Panc1 (cell line): ENCODE measurements around the gene SLC12A5. TPM values are rescaled to one million over a fixed set of nuclear protein-coding genes. Genes with fewer than 3 reads are reported as not detected.

Source experiments
- ATAC-seq: fragments of 200-7000 bp; cut with Tn5 transposase; 2 replicates; pipeline ENCODE4 v1.9.1; 2020; ENCODE audit warnings: mild to moderate bottlenecking, moderate library complexity
- BruUV-seq: library from RNA; stranded (reverse); fragments of 400-500 nt; replicated peaks from 2 replicates; lab custom pipeline; 2021; lab: Mats Ljungman, UMichigan
- CTCF ChIA-PET: fragments of 300-600 bp; sonication (Branson Sonifier 250); formaldehyde crosslinking; loops from one replicate; lab custom pipeline; 2022; ENCODE audit warnings: antibody characterized with exemption; lab: Charles Lee
- POLR2A ChIA-PET: fragments of 300-600 bp; sonication (Branson Sonifier 250); formaldehyde crosslinking; loops from one replicate; lab custom pipeline; 2022; ENCODE audit warnings: antibody characterized with exemption; lab: Charles Lee
- DNase-seq: peaks from one replicate; pipeline ENCODE4 v3.0.0-alpha.2; 2010; ENCODE audit warnings: low read depth, low spot score
- H3K27ac ChIP-seq: 2 replicates; pipeline ENCODE4 v1.5.1; 2011; ENCODE audit warnings: mild to moderate bottlenecking, low read length, inconsistent platforms
- H3K27me3 ChIP-seq: fragments of 200-500 bp; sonication (Bioruptor generic); 2 replicates; pipeline ENCODE4 v1.6.0; 2014; ENCODE audit warnings: low read length, inconsistent platforms; ENCODE audit not compliant: control insufficient read depth, insufficient read depth
- H3K36me3 ChIP-seq: fragments of 200-500 bp; sonication (Bioruptor generic); 2 replicates; pipeline ENCODE4 v1.5.1; 2014; ENCODE audit warnings: inconsistent platforms, mild to moderate bottlenecking, low read length, moderate library complexity; ENCODE audit not compliant: control insufficient read depth, insufficient read depth
- H3K4me1 ChIP-seq: 2 replicates; pipeline ENCODE4 v1.5.1; 2011; ENCODE audit warnings: inconsistent platforms, mild to moderate bottlenecking, low read length, moderate library complexity; ENCODE audit not compliant: control insufficient read depth, insufficient read depth
- H3K4me3 ChIP-seq, 2 experiments: 2 replicates each; pipeline ENCODE4 v1.5.1; 2011 to 2012; ENCODE audit warnings: low read depth in 2 of 2, low read length in 2 of 2, mild to moderate bottlenecking in 2 of 2, inconsistent platforms in 1 of 2, moderate library complexity in 1 of 2
- H3K9me3 ChIP-seq: fragments of 200-500 bp; sonication (Bioruptor generic); 2 replicates; pipeline ENCODE4 v1.5.1; 2014; ENCODE audit warnings: low read depth, mild to moderate bottlenecking, inconsistent platforms, low read length, moderate library complexity; ENCODE audit not compliant: control insufficient read depth, insufficient read depth
- POLR2AphosphoS5 ChIP-seq: IDR thresholded peaks from 2 replicates; pipeline ENCODE4 v1.6.1; 2012; ENCODE audit warnings: mild to moderate bottlenecking, low read depth, low read length, moderate library complexity
- SIN3A ChIP-seq: IDR thresholded peaks from 2 replicates; pipeline ENCODE4 v1.6.1; 2012; ENCODE audit warnings: low read depth, mild to moderate bottlenecking, low read length, moderate library complexity, borderline replicate concordance; ENCODE audit not compliant: insufficient read depth
- TCF7L2 ChIP-seq: IDR thresholded peaks from 2 replicates; pipeline ENCODE4 v1.6.1; 2011; ENCODE audit warnings: mild to moderate bottlenecking, low read depth, low read length, inconsistent platforms
- in situ Hi-C: cut with HindIII; loops from 2 replicates; pipeline ENCODE4 v1.10.0; 2016; ENCODE audit warnings: low sequenced_read_pairs, low pct_unique_long_range_greater_than_20kb
- intact Hi-C: fragments of 100-400 bp; cut with micrococcal nuclease; formaldehyde crosslinking; loops from one replicate; pipeline ENCODE4 v1.10.0; 2022; ENCODE audit not compliant: unreplicated experiment
- total RNA-seq: library from RNA; stranded (reverse); gene quantifications from one replicate; pipeline ENCODE4 v1.2.1, GENCODE V29; 2021; ENCODE audit not compliant: unreplicated experiment
- TF ChIP-seq, protein P1 (sequence below), 2 experiments: IDR thresholded peaks; 2 replicates each; pipeline ENCODE4 v1.6.1; 2011 to 2012; ENCODE audit warnings: low read depth in 2 of 2, control low read depth in 1 of 2, low read length in 1 of 2, mild to moderate bottlenecking in 1 of 2, moderate library complexity in 1 of 2; ENCODE audit not compliant: insufficient read depth in 1 of 2
- TF ChIP-seq, protein P2 (sequence below): fragments of 450-650 bp; IDR thresholded peaks from 2 replicates; pipeline ENCODE4 v1.5.1; 2017; ENCODE audit warnings: mild to moderate bottlenecking

Gene SLC12A5
- total RNA-seq, 1 experiment from 2014 or later, result 11.8 TPM

- TF ChIP-seq SIN3A (no peak), TCF7L2 (no peak), POLR2AphosphoS5 (no peak)
- TF ChIP-seq, protein P1, sequence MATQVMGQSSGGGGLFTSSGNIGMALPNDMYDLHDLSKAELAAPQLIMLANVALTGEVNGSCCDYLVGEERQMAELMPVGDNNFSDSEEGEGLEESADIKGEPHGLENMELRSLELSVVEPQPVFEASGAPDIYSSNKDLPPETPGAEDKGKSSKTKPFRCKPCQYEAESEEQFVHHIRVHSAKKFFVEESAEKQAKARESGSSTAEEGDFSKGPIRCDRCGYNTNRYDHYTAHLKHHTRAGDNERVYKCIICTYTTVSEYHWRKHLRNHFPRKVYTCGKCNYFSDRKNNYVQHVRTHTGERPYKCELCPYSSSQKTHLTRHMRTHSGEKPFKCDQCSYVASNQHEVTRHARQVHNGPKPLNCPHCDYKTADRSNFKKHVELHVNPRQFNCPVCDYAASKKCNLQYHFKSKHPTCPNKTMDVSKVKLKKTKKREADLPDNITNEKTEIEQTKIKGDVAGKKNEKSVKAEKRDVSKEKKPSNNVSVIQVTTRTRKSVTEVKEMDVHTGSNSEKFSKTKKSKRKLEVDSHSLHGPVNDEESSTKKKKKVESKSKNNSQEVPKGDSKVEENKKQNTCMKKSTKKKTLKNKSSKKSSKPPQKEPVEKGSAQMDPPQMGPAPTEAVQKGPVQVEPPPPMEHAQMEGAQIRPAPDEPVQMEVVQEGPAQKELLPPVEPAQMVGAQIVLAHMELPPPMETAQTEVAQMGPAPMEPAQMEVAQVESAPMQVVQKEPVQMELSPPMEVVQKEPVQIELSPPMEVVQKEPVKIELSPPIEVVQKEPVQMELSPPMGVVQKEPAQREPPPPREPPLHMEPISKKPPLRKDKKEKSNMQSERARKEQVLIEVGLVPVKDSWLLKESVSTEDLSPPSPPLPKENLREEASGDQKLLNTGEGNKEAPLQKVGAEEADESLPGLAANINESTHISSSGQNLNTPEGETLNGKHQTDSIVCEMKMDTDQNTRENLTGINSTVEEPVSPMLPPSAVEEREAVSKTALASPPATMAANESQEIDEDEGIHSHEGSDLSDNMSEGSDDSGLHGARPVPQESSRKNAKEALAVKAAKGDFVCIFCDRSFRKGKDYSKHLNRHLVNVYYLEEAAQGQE (IDR thresholded peaks at IDR 0.05; ENCODE audit: insufficient read depth in 1 of 2, low read depth in 2 of 2, low read length in 1 of 2), result no peak; a peak in 1 of 4 replicates
- TF ChIP-seq, protein P2, sequence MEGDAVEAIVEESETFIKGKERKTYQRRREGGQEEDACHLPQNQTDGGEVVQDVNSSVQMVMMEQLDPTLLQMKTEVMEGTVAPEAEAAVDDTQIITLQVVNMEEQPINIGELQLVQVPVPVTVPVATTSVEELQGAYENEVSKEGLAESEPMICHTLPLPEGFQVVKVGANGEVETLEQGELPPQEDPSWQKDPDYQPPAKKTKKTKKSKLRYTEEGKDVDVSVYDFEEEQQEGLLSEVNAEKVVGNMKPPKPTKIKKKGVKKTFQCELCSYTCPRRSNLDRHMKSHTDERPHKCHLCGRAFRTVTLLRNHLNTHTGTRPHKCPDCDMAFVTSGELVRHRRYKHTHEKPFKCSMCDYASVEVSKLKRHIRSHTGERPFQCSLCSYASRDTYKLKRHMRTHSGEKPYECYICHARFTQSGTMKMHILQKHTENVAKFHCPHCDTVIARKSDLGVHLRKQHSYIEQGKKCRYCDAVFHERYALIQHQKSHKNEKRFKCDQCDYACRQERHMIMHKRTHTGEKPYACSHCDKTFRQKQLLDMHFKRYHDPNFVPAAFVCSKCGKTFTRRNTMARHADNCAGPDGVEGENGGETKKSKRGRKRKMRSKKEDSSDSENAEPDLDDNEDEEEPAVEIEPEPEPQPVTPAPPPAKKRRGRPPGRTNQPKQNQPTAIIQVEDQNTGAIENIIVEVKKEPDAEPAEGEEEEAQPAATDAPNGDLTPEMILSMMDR, result no peak
- Histone ChIP-seq H3K27me3 (peaks cover 21% of the 10 kb centered on the region), H3K4me1 (no peaks in the 10 kb centered on the region; the same call in 1 of the 2 replicates), H3K36me3 (no peaks in the 10 kb centered on the region), H3K4me3 (no peak overlapping the region), H3K9me3 (no peaks in the 10 kb centered on the region), H3K27ac (no peak overlapping the region)
- no peak for ATAC-seq
- ChIA-PET POLR2A (no interaction called here), CTCF (no interaction called here)
- in situ Hi-C loops, result no loop called here
- DNase-seq, result no peak
- no TSS peak for BruUV-seq
- intact Hi-C loops, result no loop called here
These were observed 905 bp upstream of the SLC12A5 start for GRCh38 chr20:46028110-46028509.

DNA sequence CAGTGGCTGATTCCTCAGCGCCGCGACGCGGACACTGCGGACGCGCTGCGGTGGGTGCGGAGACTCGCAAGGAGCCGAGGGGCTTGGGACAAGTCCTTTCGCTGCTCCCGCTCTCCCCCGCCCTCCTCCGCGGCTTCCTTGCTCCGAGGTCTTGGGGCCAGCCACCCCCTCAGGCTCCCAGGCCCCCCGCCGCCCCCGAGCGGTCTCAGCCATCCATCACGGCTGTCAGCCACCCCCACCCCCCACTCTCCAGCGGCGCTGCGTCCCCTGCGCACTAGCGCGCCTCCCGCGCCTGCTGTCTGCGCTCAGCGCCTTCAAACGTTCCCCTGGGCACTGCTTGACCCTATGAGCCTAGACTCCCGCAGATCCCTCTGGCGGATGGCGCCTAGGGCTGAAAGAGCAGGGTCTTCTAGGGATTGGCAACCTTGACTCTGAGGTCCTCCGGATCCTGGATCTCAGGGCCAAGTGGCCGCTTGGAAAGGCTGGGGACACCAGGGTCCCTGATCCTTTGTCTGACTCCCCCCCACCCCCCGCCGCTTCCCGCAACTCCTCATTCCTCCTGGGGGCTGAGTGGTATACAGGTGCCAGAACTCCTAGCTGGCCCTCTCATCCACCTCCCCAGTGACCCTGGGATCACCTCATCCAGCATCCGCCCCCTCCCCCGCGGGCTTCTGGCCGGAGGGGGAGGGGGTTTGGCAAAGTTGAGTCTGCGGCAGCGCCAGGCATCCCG is 1.4 kb downstream of the SLC12A5 start:
- Histone ChIP-seq H3K36me3 (no peaks in the 10 kb centered on the region), H3K9me3 (no peaks in the 10 kb centered on the region), H3K4me1 (no peaks in the 10 kb centered on the region; the same call in 1 of the 2 replicates), H3K27me3 (peaks cover 24% of the 10 kb centered on the region), H3K4me3 (no peak overlapping the region), H3K27ac (no peak overlapping the region)
- ChIA-PET CTCF (no interaction called here), POLR2A (no interaction called here)
- BruUV-seq, result no TSS peak
- intact Hi-C loops, result no loop called here
- no peak for ATAC-seq
- in situ Hi-C loops, result no loop called here
- TF ChIP-seq SIN3A (no peak), TCF7L2 (no peak)
- TF ChIP-seq, protein P2, result no peak
- TF ChIP-seq, protein P1 (IDR thresholded peaks at IDR 0.05; ENCODE audit: insufficient read depth in 1 of 2, low read depth in 2 of 2, low read length in 1 of 2), result no peak
- no peak for DNase-seq
